Activated CD8-positive, alpha-beta memory T cell treated with anti-CD3 and anti-CD28 coated beads, Interleukin-2, amount 50 U/mL, for 1 hour (primary cell): ENCODE results near the gene DPYSL4.

Experiments used
- DNase-seq: peaks from one replicate; pipeline ENCODE4 v3.0.0-alpha.2; 2020; ENCODE audit errors: extremely low read depth

DPYSL4 gene

DNA sequence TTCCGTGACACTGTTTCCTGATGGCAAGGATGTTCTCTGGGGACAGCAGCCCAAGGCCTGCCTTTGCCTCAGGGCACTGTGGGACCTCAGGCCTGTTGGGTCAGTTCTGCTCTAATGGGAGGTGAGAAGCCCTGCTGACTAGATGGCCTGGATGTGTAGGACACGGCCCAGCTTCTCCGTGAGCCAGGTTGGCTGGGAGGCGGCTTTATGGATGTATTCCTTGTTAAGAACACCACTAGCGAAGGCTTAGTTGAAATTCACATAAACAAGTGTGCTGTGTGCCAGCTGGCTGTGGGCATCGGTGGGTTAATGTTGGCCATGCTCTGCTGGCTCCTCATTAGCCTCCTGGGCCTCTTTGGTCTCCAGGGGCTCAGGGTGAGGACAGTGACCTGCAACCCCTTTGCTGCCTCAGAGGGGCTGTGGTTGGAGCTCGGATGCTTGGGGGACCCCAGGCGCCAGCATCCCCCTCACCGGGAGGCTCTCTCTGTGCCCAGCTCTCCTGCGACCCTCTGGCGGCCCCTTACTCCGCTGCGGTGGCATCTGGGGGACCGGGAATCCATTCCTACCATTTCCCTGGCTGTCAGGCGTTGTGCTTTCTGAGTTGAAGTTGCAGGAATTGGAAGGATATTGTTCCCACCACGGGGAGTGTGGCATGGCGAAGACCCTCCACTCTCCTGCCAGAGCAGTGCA, 22.8 kb upstream of the DPYSL4 start:
- DNase-seq = no peak

- no peak for DNase-seq
Measured at GRCh38 chr10:132164761-132165278, 21.9 kb upstream of the DPYSL4 start.

GRCh38 chr10:132165416-132165980, 21.2 kb upstream of the DPYSL4 start:
- no peak for DNase-seq

- no peak for DNase-seq
Measured at GRCh38 chr10:132166216-132166950, 20.4 kb upstream of the DPYSL4 start.

- DNase-seq = no peak
Measured at GRCh38 chr10:132167041-132167674, 19.6 kb upstream of the DPYSL4 start.

- DNase-seq = no peak
Measured at GRCh38 chr10:132167976-132168375, 18.8 kb upstream of the DPYSL4 start.

DNA sequence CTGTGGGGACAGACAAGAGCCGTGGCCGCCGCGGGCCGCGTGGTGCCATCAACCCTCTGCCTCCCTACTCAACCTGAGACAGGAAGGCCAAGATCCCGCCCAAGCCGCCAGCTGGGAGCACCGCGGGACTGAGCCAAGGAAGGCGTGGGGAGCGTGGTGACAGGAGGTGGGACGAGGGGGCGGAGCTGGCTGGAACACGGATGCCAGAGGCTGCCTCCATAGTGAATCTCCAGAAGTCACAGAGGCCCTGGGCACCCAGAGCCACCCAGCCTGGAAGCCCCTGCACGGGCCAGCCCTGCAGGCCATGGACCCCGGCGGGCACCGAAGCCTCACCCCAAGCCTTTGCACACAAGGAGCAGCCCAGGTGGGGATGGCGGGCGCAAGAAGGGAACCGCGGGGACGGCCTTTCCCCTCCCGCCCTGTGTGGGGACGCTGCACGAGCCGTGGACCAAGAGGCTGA, 18.1 kb upstream of the DPYSL4 start:
- no peak for DNase-seq

- no peak for DNase-seq
Measured at GRCh38 chr10:132169031-132169765, 17.6 kb upstream of the DPYSL4 start.

DNA sequence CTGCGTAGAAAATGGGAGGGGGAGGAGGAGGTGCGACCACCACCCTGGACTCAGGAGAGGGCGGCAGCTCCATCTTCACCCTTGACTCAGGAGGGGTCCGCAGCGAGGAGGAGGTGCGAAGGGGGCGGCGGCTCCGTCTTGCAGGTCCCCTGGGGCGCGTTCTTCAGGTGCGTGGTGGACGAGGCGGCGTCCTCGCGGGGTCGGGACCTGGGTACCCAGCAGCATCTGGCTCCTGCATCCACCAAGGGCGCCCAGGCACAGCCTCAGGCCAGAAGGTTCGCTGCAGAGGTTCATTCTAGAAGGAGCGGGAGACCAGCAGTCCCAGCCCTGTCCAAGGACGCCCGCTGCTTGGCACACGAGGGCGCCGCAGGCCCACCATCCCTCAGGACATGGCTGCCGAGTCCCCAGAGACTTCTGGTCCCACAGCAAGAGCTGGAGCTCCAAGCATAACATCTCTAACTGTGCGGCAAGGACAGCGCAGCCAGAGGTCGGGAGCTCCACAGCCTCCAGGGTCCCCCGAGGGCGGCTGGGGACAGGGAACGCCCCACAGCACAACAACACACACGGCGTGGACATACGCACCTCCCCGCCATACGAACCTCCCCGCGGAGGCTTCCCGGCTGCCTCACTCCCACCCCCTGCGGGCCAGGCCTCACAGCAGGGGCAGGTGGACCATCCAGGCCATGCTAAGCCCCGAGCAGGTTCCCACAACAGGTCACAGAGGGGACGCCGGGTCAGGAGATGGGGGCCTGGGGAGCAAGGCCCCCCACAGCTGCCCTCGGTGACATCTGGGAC, 16.8 kb upstream of the DPYSL4 start:
- DNase-seq = no peak

DNA sequence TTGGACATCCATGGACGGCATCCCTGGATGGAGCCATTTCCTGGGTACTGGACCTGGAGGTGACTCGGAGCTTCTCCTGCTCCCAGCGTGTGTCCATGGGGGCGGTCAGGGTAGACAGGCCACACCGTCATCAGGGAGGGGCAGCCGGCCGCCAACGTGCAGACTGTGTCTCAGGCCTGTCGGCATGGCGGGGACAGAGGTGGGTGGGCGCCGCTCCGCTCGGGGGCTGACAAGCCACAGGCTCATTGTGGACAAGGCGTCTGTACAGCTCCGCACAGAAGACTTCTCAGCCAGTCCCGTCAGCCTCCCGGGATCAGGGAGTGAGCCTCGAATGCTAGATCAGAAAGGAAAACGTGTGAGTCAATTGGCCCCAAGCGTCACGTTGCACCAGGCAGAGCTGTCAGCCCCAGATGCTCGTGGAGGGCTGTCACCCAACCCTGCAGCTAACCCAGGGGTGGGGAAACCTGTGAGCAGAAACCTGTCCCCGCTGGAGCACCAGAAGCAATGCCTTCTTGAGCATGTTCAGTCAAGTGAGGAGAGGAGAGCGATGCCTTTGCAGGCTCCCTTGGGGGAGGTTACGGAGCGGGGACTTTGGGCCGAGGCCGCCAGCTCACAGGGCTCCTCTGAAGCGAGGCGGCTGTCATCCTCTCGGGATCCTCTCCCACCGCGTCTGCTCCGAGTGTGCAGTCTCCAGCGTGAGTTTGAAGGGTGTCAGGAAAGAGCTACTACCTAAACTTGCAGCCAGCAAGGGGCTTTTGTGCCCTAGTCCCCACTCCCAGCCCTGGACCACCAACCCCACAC, 16.0 kb upstream of the DPYSL4 start:
- no peak for DNase-seq

DNA sequence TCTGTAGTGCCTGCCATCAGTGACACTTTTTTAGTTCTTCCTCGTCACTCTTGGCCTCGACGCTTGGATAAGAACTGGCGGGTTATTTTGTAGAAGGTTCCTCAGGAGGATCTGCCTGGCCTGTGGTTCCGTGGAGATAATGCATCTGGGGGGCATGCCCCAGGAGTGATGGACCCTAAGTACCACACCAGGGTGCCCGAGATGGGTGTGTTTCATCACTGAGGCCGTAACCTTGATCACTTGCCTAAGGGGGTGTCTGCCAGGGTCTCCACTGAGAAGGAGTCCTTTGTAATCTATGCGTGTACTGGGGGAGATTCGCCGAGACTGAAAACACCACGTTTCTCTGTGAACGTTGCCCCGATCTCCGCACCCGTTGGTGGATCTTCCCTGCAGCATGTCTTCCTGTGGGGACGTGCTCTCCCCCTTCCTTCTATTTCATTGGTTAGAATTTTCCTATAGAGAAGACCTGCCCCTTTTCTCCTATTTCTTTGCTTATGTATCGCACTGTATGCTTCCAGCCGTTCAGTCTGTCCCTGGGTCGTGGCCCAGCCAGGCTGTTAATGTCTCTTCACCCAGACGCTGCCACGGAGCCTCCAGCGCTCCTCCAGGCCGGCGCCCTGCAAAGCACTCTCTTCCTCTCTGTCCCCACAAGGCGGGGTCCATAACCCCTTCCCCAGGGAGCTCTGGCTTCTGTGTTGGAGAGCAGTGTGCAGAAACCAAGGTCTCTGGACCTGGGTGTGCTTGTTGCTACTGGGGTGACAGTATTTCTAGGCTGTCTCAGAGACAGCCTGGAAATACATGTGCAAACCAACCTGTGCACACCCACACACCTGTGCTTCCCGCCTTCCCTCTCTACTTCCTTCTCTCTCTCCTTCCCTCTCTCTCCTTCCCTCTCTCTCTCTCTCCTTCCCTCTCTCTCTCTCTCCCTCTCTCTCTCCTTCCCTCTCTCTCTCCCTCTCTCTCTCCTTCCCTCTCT, 14.4 kb upstream of the DPYSL4 start:
- DNase-seq = no peak

GRCh38 chr10:132173185-132173584, 13.6 kb upstream of the DPYSL4 start:
- DNase-seq = no peak

GRCh38 chr10:132174237-132174636, 12.5 kb upstream of the DPYSL4 start:
- no peak for DNase-seq

GRCh38 chr10:132175408-132175807, 11.3 kb upstream of the DPYSL4 start:
- no peak for DNase-seq

DNA sequence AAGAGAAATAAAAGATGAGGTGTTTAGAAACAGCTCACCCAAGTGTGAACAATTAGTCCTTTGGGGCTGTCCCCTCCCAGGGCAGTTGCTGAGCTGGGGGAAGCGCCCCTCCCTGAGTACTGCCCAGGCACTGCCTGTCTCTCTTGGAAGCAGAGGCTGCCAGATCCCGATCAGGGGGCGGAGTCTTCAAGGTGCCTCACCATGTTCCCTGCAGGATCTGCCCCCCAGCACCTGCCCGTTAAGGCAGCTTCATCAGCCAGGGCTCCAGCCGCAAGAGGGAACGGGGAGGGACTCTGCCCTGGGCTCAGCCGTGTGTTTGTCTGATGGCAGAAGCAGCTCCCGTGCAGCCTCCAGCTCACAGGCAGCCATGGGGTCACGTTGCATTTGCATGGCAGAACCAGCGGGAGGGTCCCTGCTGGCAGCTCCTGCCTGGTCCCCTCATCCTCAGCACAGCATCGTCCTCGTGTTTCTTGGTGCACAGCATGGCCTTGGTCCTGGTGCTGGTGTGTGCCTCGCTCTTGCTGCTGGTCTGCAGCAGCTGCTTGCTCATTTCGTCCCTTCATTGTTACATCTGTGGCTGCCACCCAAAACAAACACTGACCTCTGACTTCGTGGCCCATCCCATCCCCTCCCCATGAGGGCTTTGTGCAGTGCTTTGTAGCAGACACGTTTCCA, 10.7 kb upstream of the DPYSL4 start:
- no peak for DNase-seq

DNA sequence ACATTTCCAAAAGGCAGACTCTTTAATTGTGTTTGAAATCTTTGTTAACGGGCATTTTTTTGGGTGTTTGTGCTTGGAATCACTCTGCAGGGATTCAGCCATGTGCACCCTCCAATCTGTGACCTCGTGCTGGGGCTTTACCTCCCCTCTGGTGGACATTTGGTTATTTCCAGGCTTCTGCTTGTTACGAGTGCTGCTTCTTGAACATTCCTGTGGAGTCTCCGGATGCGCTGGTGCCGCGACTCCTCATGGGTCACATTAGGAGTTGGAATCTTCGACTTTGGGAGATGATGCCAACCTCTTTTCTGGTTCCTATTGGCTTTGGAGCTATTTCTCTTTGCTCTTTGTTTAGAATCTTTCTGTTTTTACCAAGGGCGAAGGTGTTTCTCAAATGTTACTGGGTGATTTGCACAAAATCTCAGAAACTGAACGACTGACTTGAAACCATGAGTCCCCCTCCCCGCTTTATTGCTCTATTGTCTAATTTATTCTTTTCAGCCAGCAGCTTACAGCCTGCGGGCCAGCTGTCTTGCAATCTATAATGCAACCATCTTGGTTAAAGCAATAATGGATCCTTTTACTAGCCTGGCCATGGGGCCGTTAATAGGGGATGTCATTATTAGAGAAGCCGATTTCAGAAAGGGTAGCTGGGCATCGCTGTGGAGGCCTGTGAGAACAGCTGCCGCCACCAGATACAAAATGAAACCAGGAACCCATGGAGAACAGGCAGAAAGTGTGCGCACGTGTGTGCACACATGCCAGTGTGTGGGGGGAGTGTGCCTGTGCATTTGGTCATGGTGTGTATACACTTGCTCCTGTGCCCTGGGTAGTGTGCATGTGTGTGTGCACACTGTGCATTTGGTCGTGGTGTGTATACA, 9.9 kb upstream of the DPYSL4 start:
- DNase-seq = no peak

DNA sequence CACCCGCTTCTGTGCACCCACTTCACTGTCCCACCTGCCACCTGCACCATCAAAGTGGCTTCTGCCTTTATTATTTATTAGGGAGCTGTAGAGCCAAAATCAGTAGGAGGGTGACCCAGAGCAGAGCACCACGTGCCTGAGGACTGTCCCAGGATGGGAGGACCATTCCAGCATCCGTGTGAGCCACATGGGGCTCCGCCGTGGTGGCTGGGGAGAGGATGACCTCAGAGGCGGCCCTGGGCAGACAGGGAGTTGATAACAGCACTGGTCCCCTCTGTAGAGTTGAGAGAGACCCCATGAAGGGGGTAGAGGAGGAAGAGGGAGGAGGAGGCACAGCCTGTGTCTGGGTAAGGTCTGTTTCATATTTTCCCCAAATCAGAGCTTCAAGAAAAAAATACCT, 8.7 kb upstream of the DPYSL4 start:
- no peak for DNase-seq
